Naive thymus-derived CD8-positive, alpha-beta T cell (primary cell): Measurements from ENCODE around the gene CDC14B. TPM values are rescaled to one million over a fixed set of nuclear protein-coding genes. Genes with fewer than 3 reads are reported as not detected.
A peak's percentile ranks its signal among the peaks of the same experiment; 100 is the strongest.
"Not testable (repeated sequence)": the region's sequence is repeated elsewhere in the genome, so short reads cannot be mapped to it uniquely, and the experiment has no call there.

ENCODE experiments used
- ATAC-seq, 2 donors: fragments of 150-1000 bp; cut with Tn5 transposase in 1 of 2; sonication (Bioruptor Pico), chemical (Tn5 transposase) in 1 of 2; 1 replicate in 1 of 2; 2 replicates in 1 of 2; pipeline ENCODE4 v1.10.0; 2021; ENCODE audit warnings: mild to moderate bottlenecking in 2 of 2, moderate library complexity in 2 of 2
- POLR2A ChIA-PET: fragments of 350-600 bp; sonication (Branson Sonifier 250); formaldehyde crosslinking; loops from one replicate; lab custom pipeline; 2021; ENCODE audit warnings: antibody characterized with exemption; lab: Charles Lee
- DNase-seq, 10 donors: peaks; one replicate each; pipeline versions ENCODE4 v3.0.0 to v3.0.0-alpha.2; 2020 to 2022
- H3K27ac Mint-ChIP-seq, 10 donors: one replicate each; pipeline ENCODE4 v1.8.0; 2020 to 2022; ENCODE audit warnings: mild to moderate bottlenecking in 10 of 10, mixed read lengths in 10 of 10, moderate library complexity in 4 of 10, inconsistent platforms in 1 of 10
- H3K27me3 Mint-ChIP-seq, 5 donors: one replicate each; pipeline ENCODE4 v1.8.0; 2021 to 2022; ENCODE audit warnings: mixed read lengths in 5 of 5
- H3K36me3 Mint-ChIP-seq, 3 donors: one replicate each; pipeline ENCODE4 v1.8.0; 2020 to 2022; ENCODE audit warnings: mixed read lengths in 3 of 3, mild to moderate bottlenecking in 2 of 3, inconsistent platforms in 1 of 3
- H3K4me1 Mint-ChIP-seq, 4 donors: one replicate each; pipeline ENCODE4 v1.8.0; 2021 to 2022; ENCODE audit warnings: mixed read lengths in 4 of 4
- H3K4me3 Mint-ChIP-seq, 10 donors: one replicate each; pipeline ENCODE4 v1.8.0; 2020 to 2022; ENCODE audit warnings: mild to moderate bottlenecking in 10 of 10, mixed read lengths in 10 of 10, moderate library complexity in 6 of 10, inconsistent platforms in 1 of 10
- H3K9me3 Mint-ChIP-seq, 9 donors: one replicate each; pipeline ENCODE4 v1.8.0; 2020 to 2022; ENCODE audit warnings: mixed read lengths in 9 of 9, mild to moderate bottlenecking in 3 of 9, inconsistent platforms in 1 of 9, moderate library complexity in 1 of 9
- polyA plus RNA-seq, 3 donors: library from polyadenylated mRNA; unstranded; fragments of 300-500 nt; fragmentation: Illumina TruSeq; gene quantifications; one replicate each; pipeline ENCODE4 v1.2.3, GENCODE V29; 2021
- total RNA-seq, 8 experiments: library from RNA in 2 of 8; stranded (reverse) in 2 of 8; gene quantifications; one replicate each; pipeline ENCODE4 v1.2.3 and lab custom pipeline; 2021 to 2026

CDC14B gene
- total and polyA plus RNA-seq, 5 experiments from 2014 or later: 3.8 to 13.3 (median 7.1) TPM

GRCh38 chr9:96619124-96619465 is 548 bp downstream of the CDC14B start:
- peak overlapping the region in 1 of 10 donors; percentile 72 for H3K4me3 Mint-ChIP-seq
- peaks cover 20 to 68% (median 51%) of the 10 kb centered on the region in 5 donors for H3K27me3 Mint-ChIP-seq
- H3K36me3 Mint-ChIP-seq: no peaks in the 10 kb centered on the region
- DNase-seq: peak in 1 of 10 donors; percentile 5
- peaks cover 9 to 27% (median 17%) of the 10 kb centered on the region in 4 donors for H3K4me1 Mint-ChIP-seq
- H3K9me3 Mint-ChIP-seq: no peaks in the 10 kb centered on the region
- POLR2A ChIA-PET: interaction anchor here (0.6 to 1.6 kb wide), 3 partner anchors 52 to 1009 kb away, joined by 4 to 5 read pairs (median 4); partner anchors contain the start of gene HABP4
- peak in 1 of 2 donors; percentile 2 for ATAC-seq
- no peak overlapping the region for H3K27ac Mint-ChIP-seq

- H3K36me3 Mint-ChIP-seq: no peaks in the 10 kb centered on the region
- H3K27ac Mint-ChIP-seq: no peak overlapping the region
- peak; percentile 15 to 22 for ATAC-seq
- DNase-seq: peak in 4 of 10 donors; percentile 2 to 21 (median 19)
- peaks cover 18 to 71% (median 50%) of the 10 kb centered on the region in 5 donors for H3K27me3 Mint-ChIP-seq
- POLR2A ChIA-PET: interaction anchor here (0.6 to 1.6 kb wide), 3 partner anchors 52 to 1010 kb away, joined by 4 to 5 read pairs (median 4); partner anchors contain the start of gene HABP4
- no peaks in the 10 kb centered on the region for H3K9me3 Mint-ChIP-seq
- peak overlapping the region; percentile 40 to 80 (median 72) for H3K4me3 Mint-ChIP-seq
- peaks cover 9 to 27% (median 17%) of the 10 kb centered on the region in 4 donors for H3K4me1 Mint-ChIP-seq
Measured at GRCh38 chr9:96618209-96619123, 1.2 kb downstream of the CDC14B start.

GRCh38 chr9:96617439-96618185 is 2.0 kb downstream of the CDC14B start:
- H3K9me3 Mint-ChIP-seq: no peaks in the 10 kb centered on the region
- DNase-seq (no peak), ATAC-seq (no peak)
- no peak overlapping the region for H3K27ac Mint-ChIP-seq
- peak overlapping the region; percentile 40 to 80 (median 72) for H3K4me3 Mint-ChIP-seq
- POLR2A ChIA-PET: no interaction called here
- H3K27me3 Mint-ChIP-seq: peaks cover 22 to 77% (median 55%) of the 10 kb centered on the region in 5 donors
- H3K4me1 Mint-ChIP-seq: peaks cover 9 to 27% (median 17%) of the 10 kb centered on the region in 4 donors
- no peaks in the 10 kb centered on the region for H3K36me3 Mint-ChIP-seq

GRCh38 chr9:96616817-96617438 is 2.7 kb downstream of the CDC14B start:
- Mint-ChIP-seq H3K36me3 (no peaks in the 10 kb centered on the region), H3K4me3 (peak overlapping the region in 3 of 10 donors; percentile 26 to 61 (median 35)), H3K9me3 (no peaks in the 10 kb centered on the region), H3K27me3 (peaks cover 25 to 77% (median 59%) of the 10 kb centered on the region in 5 donors), H3K4me1 (peaks cover 9 to 26% (median 17%) of the 10 kb centered on the region in 4 donors), H3K27ac (no peak overlapping the region)
- POLR2A ChIA-PET: no interaction called here
- DNase-seq (no peak), ATAC-seq (no peak)

- no peak overlapping the region for H3K27ac Mint-ChIP-seq
- H3K36me3 Mint-ChIP-seq: no peaks in the 10 kb centered on the region
- no peaks in the 10 kb centered on the region for H3K9me3 Mint-ChIP-seq
- H3K4me1 Mint-ChIP-seq: peaks cover 5 to 13% (median 8%) of the 10 kb centered on the region in 4 donors
- POLR2A ChIA-PET: no interaction called here
- peaks cover 28 to 77% (median 53%) of the 10 kb centered on the region in 5 donors for H3K27me3 Mint-ChIP-seq
- no peak overlapping the region for H3K4me3 Mint-ChIP-seq
- DNase-seq (no peak), ATAC-seq (no peak)
Measured at GRCh38 chr9:96615411-96615810, 4.2 kb downstream of the CDC14B start.

GRCh38 chr9:96614664-96615063 is 5.0 kb downstream of the CDC14B start:
- peak overlapping the region in 1 of 10 donors; percentile 33 for H3K27ac Mint-ChIP-seq
- H3K4me1 Mint-ChIP-seq, DNase-seq, H3K36me3 Mint-ChIP-seq, ATAC-seq, H3K9me3 Mint-ChIP-seq, POLR2A ChIA-PET, H3K4me3 Mint-ChIP-seq: not testable (repeated sequence)
- peaks cover 30 to 73% (median 53%) of the 10 kb centered on the region in 5 donors for H3K27me3 Mint-ChIP-seq

- Mint-ChIP-seq H3K4me1 (peaks cover 0 to 1% (median under 1%) of the 10 kb centered on the region in 4 donors), H3K36me3 (no peaks in the 10 kb centered on the region), H3K27ac (no peak overlapping the region), H3K9me3 (no peaks in the 10 kb centered on the region), H3K27me3 (peaks cover 31 to 82% (median 53%) of the 10 kb centered on the region in 5 donors), H3K4me3 (no peak overlapping the region)
- POLR2A ChIA-PET: no interaction called here
- ATAC-seq: no peak
- DNase-seq: no peak
Measured at GRCh38 chr9:96612966-96613589, 6.6 kb downstream of the CDC14B start.

- H3K4me3 Mint-ChIP-seq: no peak overlapping the region
- H3K9me3 Mint-ChIP-seq: no peaks in the 10 kb centered on the region
- POLR2A ChIA-PET: no interaction called here
- ATAC-seq: no peak
- H3K36me3 Mint-ChIP-seq: no peaks in the 10 kb centered on the region
- DNase-seq: no peak
- peaks cover 28 to 84% (median 49%) of the 10 kb centered on the region in 5 donors for H3K27me3 Mint-ChIP-seq
- H3K4me1 Mint-ChIP-seq: no peaks in the 10 kb centered on the region
- H3K27ac Mint-ChIP-seq: no peak overlapping the region
Measured at GRCh38 chr9:96612105-96612965, 7.3 kb downstream of the CDC14B start.

GRCh38 chr9:96611302-96611701 is 8.3 kb downstream of the CDC14B start:
- ATAC-seq: no peak
- no peaks in the 10 kb centered on the region for H3K4me1 Mint-ChIP-seq
- peaks cover 0 to under 1% (median 0%) of the 10 kb centered on the region in 9 donors for H3K9me3 Mint-ChIP-seq
- H3K36me3 Mint-ChIP-seq: no peaks in the 10 kb centered on the region
- peaks cover 25 to 75% (median 45%) of the 10 kb centered on the region in 5 donors for H3K27me3 Mint-ChIP-seq
- POLR2A ChIA-PET: interaction anchor here (1.0 kb wide), 1 partner anchor 162 kb away, joined by 3 read pairs; the partner anchor contains the start of gene HABP4
- H3K27ac Mint-ChIP-seq: no peak overlapping the region
- H3K4me3 Mint-ChIP-seq: no peak overlapping the region
- no peak for DNase-seq

- H3K27me3 Mint-ChIP-seq: peaks cover 25 to 68% (median 39%) of the 10 kb centered on the region in 5 donors
- ATAC-seq (no peak), DNase-seq (no peak)
- H3K27ac Mint-ChIP-seq: no peak overlapping the region
- POLR2A ChIA-PET: no interaction called here
- H3K4me1 Mint-ChIP-seq: no peaks in the 10 kb centered on the region
- H3K36me3 Mint-ChIP-seq: no peaks in the 10 kb centered on the region
- peaks cover 0 to 2% (median 0%) of the 10 kb centered on the region in 9 donors for H3K9me3 Mint-ChIP-seq
- H3K4me3 Mint-ChIP-seq: no peak overlapping the region
Measured at GRCh38 chr9:96609732-96610131, 9.9 kb downstream of the CDC14B start.

GRCh38 chr9:96607971-96608370 is 11.7 kb downstream of the CDC14B start:
- H3K27ac Mint-ChIP-seq: peak overlapping the region in 1 of 10 donors; percentile 68
- H3K36me3 Mint-ChIP-seq: no peaks in the 10 kb centered on the region
- DNase-seq (no peak), ATAC-seq (no peak)
- POLR2A ChIA-PET: no interaction called here
- H3K4me3 Mint-ChIP-seq: no peak overlapping the region
- peaks cover 0 to 2% (median 0%) of the 10 kb centered on the region in 9 donors for H3K9me3 Mint-ChIP-seq
- H3K4me1 Mint-ChIP-seq: no peaks in the 10 kb centered on the region
- peaks cover 20 to 57% (median 36%) of the 10 kb centered on the region in 5 donors for H3K27me3 Mint-ChIP-seq
